C4-2B (cell line): ENCODE results near the gene HOXC6.

ENCODE experiments used
- ZFX ChIP-seq: fragments of 450-650 bp; IDR thresholded peaks from 2 replicates; pipeline ENCODE4 v1.6.1; 2017
- TF ChIP-seq, protein P1 (sequence below): fragments of 450-650 bp; conservative IDR thresholded peaks from 2 replicates; pipeline ENCODE4 v1.5.1; 2017; ENCODE audit warnings: mild to moderate bottlenecking

DNA sequence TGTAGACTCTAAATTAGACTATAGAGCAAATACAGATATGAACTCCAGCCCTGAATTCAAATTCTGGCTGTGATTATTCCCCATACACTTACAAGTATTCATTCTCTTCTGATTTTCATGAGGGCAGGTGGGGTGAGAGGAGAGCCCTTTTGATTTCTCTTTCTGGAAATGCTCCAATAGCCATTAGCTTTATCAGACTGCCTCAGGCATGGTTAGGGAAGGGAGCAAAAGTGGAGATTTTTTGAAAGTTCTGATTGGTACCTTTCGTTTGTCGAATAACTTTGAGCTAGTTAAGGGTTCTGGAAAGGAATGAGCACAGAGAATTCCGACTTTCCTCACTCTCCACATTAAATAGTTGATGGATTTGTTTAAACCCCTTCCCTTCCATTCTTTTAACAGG is 12.4 kb downstream of the HOXC6 start:
- TF ChIP-seq, protein P1, sequence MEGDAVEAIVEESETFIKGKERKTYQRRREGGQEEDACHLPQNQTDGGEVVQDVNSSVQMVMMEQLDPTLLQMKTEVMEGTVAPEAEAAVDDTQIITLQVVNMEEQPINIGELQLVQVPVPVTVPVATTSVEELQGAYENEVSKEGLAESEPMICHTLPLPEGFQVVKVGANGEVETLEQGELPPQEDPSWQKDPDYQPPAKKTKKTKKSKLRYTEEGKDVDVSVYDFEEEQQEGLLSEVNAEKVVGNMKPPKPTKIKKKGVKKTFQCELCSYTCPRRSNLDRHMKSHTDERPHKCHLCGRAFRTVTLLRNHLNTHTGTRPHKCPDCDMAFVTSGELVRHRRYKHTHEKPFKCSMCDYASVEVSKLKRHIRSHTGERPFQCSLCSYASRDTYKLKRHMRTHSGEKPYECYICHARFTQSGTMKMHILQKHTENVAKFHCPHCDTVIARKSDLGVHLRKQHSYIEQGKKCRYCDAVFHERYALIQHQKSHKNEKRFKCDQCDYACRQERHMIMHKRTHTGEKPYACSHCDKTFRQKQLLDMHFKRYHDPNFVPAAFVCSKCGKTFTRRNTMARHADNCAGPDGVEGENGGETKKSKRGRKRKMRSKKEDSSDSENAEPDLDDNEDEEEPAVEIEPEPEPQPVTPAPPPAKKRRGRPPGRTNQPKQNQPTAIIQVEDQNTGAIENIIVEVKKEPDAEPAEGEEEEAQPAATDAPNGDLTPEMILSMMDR = no peak
- TF ChIP-seq ZFX = no peak
